OCI-LY3 (cell line): ENCODE results near the gene CROCC.

Experiments used
- EZH2phosphoT487 ChIP-seq: fragments of 200-600 bp; shearing (Covaris generic); IDR thresholded peaks from 2 replicates; pipeline ENCODE4 v1.6.1; 2018; ENCODE audit warnings: antibody characterized with exemption, mixed run types, low read depth
- TF ChIP-seq, protein P1 (sequence below): fragments of 200-600, 300-600 bp; sonication (generic); IDR thresholded peaks from 2 replicates; pipeline ENCODE4 v1.5.1; 2014; ENCODE audit warnings: antibody characterized with exemption, low read length, low read depth

DNA sequence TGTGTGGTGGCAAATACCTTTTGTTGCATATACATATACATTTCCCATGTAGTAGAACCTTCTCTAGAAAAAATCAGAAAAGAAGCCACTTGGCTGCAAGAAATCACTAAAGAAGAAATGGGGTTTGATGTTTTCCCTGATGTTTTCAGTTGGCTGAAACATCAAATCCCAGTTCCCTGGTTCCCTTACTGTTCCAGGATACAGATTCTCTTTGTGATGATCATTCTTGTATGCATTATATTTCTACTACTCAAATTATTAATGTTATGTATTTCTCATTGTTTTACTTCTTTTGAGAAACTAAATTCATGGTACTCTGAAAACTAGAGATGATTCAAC lies 18.3 kb upstream of the CROCC start:
- TF ChIP-seq, protein P1, sequence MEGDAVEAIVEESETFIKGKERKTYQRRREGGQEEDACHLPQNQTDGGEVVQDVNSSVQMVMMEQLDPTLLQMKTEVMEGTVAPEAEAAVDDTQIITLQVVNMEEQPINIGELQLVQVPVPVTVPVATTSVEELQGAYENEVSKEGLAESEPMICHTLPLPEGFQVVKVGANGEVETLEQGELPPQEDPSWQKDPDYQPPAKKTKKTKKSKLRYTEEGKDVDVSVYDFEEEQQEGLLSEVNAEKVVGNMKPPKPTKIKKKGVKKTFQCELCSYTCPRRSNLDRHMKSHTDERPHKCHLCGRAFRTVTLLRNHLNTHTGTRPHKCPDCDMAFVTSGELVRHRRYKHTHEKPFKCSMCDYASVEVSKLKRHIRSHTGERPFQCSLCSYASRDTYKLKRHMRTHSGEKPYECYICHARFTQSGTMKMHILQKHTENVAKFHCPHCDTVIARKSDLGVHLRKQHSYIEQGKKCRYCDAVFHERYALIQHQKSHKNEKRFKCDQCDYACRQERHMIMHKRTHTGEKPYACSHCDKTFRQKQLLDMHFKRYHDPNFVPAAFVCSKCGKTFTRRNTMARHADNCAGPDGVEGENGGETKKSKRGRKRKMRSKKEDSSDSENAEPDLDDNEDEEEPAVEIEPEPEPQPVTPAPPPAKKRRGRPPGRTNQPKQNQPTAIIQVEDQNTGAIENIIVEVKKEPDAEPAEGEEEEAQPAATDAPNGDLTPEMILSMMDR, result no peak
- TF ChIP-seq EZH2phosphoT487, result no peak
